Measurements from ENCODE around the gene AOC3.
A peak's percentile ranks its signal among the peaks of the same experiment; 100 is the strongest.
"Not testable (repeated sequence)": the region's sequence is repeated elsewhere in the genome, so short reads cannot be mapped to it uniquely, and the experiment has no call there.

Gene AOC3

DNA sequence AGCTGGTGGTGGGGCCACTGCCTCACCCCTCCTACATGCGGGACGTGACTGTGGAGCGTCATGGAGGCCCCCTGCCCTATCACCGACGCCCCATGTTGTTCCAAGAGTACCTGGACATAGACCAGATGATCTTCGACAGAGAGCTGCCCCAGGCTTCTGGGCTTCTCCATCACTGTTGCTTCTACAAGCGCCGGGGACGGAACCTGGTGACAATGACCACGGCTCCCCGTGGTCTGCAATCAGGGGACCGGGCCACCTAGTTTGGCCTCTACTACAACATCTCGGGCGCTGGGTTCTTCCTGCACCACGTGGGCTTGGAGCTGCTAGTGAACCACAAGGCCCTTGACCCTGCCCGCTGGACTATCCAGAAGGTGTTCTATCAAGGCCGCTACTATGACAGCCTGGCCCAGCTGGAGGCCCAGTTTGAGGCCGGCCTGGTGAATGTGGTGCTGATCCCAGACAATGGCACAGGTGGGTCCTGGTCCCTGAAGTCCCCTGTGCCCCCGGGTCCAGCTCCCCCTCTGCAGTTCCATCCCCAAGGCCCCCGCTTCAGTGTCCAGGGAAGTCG is 16.8 kb downstream of the AOC3 start:
- DNase-seq (ENCODE audit: low spot score) = not testable (repeated sequence)

DNA sequence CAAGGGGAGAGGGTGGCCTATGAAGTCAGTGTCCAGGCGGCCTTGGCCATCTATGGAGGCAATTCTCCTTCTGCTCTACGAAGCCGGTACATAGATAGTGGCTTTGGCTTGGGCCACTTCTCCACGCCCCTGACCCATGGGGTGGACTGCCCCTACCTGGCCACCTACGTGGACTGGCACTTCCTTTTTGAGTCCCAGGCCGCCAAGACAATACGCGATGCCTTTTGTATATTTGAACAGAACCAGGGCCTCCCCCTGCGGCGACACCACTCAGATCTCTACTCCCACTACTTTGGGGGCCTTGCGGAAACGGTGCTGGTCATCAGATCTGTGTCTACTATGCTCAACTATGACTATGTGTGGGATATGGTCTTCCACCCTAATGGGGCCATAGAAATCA is 17.3 kb downstream of the AOC3 start:
- DNase-seq (ENCODE audit: low spot score) = no peak

DNA sequence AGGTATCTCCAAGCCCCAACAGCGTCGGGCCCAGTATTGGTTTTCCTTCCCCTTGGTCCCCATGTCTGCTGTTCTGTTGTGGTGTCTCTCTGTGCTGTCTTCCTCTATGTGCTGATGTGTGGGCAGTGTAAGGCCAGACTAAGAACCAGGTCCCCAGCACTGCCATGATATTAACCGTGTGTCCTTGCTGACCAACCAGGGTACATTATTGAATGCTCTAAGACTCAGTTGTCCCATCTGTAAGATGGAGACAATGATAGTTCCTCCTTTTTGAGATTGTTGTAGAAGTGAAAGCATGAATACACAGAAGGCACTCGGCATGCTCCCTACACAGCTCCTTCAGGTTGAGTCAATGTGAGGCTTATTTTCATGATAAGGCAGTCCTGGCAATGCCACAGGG is 20.6 kb downstream of the AOC3 start:
- no peak for DNase-seq (ENCODE audit: low spot score)

DNA sequence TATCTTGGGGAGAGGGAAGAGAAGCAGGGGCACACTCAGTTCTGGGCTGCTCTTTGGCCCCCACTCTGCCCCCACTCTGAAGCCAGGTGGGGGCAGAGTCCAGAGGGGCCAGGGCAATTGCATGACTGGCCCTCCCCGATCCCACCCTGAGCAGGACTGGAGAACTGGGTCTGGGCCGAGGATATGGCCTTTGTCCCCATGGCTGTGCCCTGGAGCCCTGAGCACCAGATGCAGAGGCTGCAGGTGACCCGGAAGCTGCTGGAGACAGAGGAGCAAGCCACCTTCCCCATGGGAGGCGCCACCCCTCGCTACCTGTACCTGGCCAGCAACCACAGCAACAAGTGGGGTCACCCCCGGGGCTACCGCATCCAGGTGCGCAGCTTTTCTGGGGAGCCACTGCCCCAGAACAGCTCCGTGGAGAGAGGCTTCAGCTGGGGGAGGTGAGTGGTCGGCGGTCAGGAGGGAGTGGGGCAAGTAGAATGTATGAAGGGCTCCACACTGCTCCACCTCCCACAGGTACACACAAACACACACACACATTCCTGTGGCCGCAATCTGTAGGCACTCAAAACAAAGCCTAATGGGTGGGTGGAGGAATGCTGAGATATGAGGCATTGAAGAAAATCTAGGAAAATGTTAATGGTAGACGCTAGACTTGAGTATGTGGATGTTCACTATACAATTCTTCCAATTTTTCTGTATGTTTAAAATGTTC is 21.4 kb downstream of the AOC3 start:
- DNase-seq (ENCODE audit: low spot score) = no peak

DNA sequence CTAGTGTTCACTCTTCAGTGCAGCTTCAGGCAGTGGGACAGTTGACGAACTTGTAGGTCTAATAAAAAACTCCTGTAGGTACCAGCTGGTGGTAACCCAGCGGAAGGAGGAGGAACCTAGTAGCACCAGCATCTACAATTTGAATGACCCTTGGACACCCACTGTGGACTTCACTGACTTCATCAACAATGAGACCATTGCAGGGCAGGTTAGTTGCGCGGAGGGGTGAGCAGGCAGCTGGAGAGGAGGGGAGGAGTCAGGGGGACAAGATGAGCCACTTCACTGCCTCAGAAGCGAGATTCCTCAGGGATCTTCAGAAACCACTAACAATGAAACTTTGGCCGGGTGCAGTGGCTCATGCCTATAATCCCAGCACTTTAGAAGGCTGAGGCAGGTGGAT is 22.3 kb downstream of the AOC3 start:
- no peak for DNase-seq (ENCODE audit: low spot score)

DNA sequence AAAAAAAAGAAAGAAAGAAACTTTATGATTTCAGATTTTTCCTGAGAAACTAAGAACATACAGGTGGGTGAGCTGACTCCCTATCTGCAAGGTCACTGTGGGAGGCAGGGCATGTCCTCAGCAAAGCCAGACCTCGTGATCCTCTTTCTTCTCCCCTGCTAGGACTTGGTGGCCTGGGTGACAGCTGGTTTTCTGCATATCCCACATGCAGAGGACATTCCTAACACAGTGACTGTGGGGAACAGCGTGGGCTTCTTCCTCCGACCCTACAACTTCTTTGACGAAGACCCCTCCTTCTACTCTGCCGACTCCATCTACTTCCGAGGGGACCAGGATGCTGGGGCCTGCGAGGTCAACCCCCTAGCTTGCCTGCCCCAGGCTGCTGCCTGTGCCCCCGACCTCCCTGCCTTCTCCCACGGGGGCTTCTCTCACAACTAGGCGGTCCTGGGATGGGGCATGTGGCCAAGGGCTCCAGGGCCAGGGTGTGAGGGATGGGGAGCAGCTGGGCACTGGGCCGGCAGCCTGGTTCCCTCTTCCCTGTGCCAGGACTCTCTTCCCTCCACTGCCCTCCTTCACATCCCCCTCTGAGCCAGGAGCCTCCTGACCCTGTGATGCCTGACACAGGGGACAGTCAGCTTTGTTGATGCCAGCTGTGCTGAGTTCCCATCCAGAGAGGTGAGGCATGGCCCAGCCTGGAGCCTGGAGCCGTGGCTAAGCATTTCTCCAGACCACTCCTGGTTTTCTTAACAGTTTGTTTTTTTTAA is 23.1 kb downstream of the AOC3 start:
- DNase-seq (ENCODE audit: low spot score) = not testable (repeated sequence)

DNA sequence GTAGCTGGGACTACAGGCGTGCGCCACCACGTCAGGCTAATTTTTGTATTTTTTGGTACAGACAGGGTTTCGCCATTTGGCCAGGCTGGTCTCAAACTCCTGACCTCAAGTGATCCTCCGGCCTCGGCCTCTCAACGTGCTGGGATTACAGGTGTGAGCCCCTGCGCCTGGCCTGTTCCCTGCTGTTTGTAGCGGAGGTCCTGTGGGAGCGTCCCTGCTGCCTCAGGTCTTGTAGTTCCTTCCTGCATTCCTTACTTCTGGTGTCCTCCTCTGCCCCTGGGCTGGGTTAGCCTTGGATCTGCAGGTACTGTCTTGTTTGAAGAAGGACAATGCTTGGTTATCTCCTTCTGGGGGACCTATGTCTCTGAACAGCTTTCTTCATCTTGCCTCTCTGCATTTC is 26.0 kb downstream of the AOC3 start:
- DNase-seq (ENCODE audit: low spot score) = no peak

DNA sequence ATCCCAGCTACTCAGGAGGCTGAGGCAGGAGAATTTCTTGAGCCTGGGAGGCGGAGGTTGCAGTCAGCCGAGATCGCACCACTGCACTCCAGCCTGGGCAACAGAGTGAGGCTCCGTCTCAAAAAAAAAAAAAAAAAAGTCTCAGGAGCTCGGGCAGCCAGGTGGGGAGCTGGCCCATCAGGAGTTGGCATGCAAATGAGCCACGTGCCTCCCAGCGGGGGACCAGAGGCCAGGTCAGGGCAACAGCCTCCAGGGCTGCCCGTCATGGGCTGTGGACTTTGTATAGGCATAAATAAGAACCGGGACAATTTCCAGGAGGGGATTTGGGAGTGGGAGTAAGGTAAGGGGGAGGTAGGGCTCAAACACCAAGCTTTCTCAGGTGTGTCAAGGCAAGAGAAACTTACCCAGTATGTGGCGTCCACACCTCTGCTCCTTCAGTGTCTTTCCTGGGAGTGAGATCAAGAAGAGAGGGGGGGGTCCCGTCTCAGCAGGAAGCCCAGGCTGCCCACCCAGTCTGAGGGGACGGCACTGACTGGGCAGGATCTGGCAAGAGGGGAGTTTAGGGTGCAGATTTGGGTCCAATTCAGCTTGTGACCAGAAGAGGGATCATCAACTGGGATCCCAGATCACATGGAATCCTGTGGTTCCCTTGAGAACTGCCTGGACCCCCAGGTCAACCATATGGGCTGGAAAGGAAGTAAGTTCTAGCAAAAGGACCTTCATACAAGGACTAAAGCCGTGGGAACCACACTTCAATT is 27.3 kb downstream of the AOC3 start:
- no peak for DNase-seq (ENCODE audit: low spot score)

DNA sequence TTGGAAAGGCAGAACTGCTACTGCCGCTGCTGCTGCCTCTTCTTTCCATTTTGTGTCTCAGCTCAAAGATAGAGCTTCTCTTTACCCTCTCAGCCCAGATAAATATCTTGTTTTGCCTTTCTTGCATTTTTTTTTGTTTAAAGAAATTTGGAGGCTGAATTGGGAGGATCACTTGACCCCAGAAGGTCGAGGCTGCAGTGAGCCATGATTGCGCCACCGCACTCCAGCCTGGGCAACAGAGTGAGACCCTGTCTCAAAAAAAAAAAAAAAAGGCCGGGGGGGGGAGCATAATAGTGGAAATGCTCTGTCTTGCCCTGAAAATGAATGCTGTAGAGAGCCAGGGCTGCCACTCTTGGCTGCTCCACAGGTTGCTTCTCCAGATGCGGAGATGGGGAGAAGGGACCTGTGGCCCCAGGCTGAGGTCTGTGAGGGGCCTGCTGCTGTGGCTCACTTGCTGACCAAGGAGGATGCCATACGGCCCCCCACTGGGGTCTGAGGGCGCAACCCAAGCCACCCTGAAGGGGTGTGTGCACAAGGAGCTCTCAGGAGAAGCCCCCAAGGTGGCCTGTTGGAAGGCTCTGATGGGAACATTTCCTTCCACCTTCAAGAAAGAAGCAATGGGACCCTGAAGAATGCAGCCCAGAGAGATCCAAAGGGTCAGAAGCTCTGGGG is 28.1 kb downstream of the AOC3 start:
- DNase-seq (ENCODE audit: low spot score) = no peak

DNA sequence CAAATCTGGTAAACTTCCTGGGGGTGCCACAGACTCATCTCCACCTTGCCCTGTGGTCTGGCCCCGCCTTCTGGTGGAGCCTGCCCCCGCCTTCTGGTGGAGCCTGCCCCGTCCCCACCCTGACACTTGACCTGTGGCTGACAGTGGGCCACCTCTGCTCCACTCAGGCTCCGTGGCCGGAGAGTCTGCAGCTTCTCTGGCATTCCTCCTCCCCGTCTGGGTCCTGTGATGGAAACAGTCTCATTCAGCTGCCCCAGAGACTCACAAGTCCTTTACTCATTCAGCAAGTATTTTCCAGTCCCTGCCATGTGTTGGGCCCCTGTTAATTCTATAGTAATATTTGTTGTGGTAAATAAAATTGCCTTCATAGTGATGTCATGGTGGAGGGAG is 28.6 kb downstream of the AOC3 start:
- peak; percentile 62 for DNase-seq (ENCODE audit: low spot score)

DNA sequence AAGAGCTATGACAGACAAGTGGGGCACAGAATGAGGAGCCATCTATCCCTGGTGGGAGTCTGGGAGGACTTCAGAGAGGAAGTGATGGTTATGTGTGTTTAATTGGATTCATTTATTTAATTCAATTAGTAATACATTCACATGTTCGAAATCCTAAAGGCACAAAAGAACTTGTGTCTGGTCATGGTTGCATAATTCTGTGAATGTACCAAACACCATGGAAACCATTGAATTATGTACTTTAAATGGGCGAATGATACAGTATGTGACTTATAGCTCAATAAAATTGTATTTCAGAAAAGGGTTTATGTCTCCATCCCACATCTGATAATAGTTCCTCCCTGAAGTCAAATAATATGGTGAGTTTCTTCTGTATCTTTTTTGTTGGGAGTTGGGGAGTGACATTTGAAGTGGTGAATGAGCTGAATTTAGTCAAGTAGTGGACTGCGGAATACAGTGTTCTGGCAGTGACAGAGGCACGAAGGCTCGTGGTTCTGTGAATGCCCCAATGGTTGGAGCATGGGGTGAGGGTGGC is 29.8 kb downstream of the AOC3 start:
- DNase-seq (ENCODE audit: low spot score) = no peak

DNA sequence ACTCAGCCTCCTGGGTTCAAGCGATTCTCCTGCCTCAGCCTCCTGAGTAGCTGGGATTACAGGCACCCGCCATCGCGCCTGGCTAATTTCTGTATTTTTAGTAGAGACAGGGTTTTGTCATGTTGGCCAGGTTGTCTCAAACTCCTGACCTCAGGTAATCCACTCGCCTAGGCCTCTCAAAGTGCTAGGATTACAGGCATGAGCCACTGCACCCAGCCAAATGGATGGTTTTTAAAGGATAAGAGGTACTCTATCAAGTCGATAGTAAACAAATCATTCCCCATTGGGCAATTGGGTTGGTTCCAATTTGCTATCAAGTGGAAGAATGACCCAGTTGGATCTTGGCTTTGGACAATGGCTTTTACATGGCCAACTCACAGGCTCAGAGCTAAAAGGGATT is 30.7 kb downstream of the AOC3 start:
- DNase-seq (ENCODE audit: low spot score) = not testable (repeated sequence)

DNA sequence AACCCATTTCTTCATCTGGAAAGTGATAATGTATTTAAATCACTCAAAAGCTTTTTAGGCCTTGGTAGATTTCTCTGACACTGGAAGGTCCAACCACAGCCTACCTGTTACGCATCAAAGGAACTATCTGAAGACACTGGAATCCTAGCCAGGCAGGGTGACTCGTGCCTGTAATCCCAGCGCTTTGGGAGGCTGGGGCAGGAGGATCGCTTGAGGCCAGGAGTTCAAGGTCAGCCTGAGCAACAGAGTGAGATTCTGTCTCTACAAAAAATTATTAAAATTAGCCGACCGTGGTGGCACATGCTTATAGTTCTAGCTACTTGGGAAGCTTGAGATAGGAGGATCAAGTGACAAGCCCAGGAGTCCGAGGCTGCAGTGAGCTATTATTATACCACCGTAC is 31.2 kb downstream of the AOC3 start:
- DNase-seq (ENCODE audit: low spot score) = no peak

DNA sequence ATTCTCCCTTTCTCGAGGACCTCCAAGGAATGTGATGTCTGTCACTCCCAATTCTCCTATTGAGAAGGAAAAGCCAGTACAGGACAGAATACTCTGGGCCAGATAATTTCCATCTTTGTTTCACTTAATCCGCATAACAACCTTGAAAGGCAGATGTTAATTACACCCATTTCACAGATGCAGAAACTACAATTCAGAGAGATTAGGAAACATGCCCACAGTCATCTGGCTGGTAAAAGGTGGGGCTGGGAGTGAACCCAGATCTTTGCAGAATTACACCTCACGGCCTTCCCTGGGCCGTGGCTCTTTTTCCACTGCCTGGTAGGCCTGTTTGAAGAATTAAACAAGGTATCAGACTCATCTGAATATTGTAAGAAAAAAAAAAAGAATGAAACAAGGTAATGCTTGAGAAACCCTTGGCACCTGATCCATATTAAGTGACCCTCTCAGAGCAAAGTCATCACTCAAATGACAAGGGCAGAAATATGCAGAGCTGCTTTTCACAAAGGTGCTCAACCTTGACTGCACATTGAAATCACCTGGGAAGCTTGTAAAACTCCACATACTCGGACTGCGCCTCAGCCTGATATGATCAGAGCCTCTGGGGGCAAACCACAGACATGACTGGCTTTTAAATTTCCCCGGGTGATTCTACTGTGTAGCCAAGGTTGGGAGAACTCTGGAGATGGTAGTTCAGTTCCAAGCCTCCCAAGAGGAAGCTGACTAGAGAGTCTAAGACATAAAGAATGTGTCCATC is 33.0 kb downstream of the AOC3 start:
- DNase-seq (ENCODE audit: low spot score) = no peak

DNA sequence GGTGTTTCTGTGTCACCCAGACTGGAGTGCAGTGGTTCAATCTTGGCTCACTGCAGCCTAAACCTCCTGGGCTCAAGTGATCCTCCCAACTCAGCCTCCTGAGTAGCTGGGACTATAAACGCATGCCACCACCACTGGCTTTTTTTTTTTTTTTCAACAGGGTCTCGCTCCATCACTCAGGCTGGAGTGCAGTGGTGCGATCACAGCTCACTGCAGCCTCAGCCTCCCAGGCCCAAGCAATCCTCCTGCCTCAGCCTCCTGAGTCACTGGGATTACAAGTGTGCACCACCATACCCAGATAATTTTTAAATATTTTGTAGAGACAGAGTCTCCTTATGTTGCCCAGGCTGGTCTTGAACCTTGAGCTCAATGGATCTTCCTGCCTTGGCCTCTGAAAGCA is 34.8 kb downstream of the AOC3 start:
- not testable (repeated sequence) for DNase-seq (ENCODE audit: low spot score)

DNA sequence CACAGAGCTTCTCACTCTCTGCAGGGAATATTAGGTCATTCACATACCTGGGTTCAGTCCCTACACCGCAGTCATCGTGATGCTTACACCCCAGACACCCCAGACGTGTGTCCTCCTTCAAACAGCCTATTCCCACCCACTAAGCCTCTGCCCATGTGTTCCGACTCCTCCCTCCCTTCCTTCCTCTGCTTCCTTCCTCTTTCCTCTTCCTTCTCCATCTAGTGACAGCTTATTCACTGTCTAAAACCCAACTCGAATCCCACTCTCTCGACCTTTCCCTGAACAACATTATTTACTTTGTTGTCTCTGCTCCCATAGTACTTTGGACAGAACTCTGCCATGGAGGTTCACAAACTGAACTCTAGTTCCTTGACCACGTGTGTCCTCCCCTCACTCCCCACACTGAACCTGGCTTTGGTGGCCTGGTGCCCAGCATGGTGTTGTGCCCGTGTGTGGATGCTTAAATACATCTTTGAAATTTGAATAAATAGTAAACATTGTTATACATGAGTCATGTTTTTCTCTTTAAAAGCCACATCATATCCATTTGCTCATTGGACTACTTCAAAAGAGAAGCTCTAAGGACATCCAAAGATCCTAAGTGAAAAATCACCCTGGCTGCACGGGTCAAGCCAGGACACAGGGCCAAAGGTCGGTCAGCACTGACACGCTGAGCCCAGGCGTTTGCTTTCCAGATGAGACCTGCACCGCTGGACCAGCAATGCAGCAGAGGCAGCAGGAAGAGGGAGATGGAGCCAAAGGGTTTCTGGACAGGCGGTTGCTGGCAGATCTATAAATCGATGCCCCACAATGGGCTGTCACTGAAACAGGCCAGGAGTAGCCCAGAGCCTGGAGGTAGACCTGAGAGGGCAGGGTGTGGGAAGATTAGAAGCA is 35.5 kb downstream of the AOC3 start:
- DNase-seq (ENCODE audit: low spot score) = no peak

DNA sequence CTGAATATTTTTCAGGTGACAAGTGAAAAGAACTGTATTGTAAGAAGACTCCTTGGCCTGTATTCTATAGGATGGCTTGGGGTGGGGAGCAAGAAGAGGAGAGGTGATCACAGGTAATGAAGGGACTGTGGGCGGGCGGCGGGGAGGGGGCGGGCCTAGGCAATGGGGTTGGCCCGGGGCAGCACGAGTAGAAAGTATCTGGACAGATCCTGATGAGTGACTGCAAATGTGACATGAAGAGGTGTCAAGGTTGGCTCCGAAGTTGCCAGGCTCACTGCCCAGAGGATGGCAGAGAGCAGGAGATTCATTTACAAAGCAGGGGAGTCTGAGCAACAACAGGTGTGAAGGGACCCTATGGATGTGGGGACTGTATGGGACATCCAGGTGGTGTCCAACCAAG is 38.8 kb downstream of the AOC3 start:
- no peak for DNase-seq (ENCODE audit: low spot score)

DNA sequence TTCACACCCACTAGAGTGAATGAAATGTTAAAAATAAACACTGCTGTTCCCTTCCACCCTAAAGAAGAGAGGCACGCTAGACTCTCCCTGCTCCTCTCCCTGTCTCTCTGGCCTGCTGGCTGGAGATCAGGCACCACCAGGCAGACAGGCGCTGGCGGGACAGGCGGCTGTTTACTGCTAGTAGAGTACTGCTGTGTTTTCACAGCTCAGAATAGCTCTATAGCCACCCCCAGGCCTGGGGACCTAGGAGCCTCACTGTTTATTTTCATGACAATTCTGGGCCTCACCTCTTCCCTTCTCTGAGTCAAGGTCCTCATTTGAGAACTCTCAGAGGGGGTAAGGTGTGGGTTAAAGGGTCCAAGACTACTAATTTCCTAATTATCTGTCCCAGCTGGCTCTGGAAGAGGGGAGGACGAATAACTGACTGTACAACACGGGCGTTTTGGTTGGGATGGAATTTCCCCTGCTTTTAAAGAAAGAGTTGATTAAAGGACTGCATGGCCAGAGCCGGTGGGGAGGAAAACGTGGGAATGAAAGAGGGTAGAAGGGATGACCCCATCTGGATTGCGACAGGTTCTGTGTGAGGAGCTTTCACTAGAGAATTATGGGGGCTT is 40.6 kb downstream of the AOC3 start:
- peak; percentile 68 for DNase-seq (ENCODE audit: low spot score)

DNA sequence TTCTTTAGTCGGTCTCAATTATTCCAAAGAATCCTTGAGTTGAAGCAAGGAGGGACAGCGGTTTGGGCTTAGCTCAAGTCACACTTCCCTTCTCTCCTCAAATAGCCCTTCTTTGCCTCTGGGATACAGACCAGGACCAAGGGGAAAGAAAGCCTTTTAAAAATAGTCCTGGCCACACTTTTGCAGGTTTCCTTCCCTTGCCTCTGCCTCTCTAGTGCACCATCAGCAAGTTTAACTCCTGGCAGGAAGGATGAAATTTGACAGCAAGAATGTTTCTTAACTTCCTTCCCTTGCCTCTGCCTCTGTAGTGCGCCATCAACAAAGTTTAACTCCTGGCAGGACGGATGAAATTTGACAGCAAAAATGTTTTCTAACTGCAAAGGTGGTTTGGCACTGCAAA is 42.4 kb downstream of the AOC3 start:
- DNase-seq (ENCODE audit: low spot score) = no peak
